ENCODE measurements around the gene ADGB.
"Not testable (repeated sequence)": the region's sequence is repeated elsewhere in the genome, so short reads cannot be mapped to it uniquely, and the experiment has no call there.

The ADGB gene

GRCh38 chr6:146741609-146742008 is 142.8 kb downstream of the ADGB start:
- no peak overlapping the region for H3K4me3 ChIP-seq (ENCODE audit: low read depth, low read length)

- H3K4me3 ChIP-seq (ENCODE audit: low read depth, low read length), result no peak overlapping the region
Measured at GRCh38 chr6:146753306-146753705, 154.5 kb downstream of the ADGB start.

GRCh38 chr6:146767632-146768031 is 168.9 kb downstream of the ADGB start:
- no peak overlapping the region for H3K4me3 ChIP-seq (ENCODE audit: low read depth, low read length)

- no peak overlapping the region for H3K4me3 ChIP-seq (ENCODE audit: low read depth, low read length)
Measured at GRCh38 chr6:146768722-146769121, 169.9 kb downstream of the ADGB start.

GRCh38 chr6:146770275-146770964 is 171.6 kb downstream of the ADGB start:
- H3K4me3 ChIP-seq (ENCODE audit: low read depth, low read length), result no peak overlapping the region

- no peak overlapping the region for H3K4me3 ChIP-seq (ENCODE audit: low read depth, low read length)
Measured at GRCh38 chr6:146770965-146771735, 172.4 kb downstream of the ADGB start.

- no peak overlapping the region for H3K4me3 ChIP-seq (ENCODE audit: low read depth, low read length)
Measured at GRCh38 chr6:146775220-146775619, 176.4 kb downstream of the ADGB start.

GRCh38 chr6:146781836-146782235 is 183.1 kb downstream of the ADGB start:
- no peak overlapping the region for H3K4me3 ChIP-seq (ENCODE audit: low read depth, low read length)

GRCh38 chr6:146785001-146785585 is 186.3 kb downstream of the ADGB start:
- H3K4me3 ChIP-seq (ENCODE audit: low read depth, low read length), result no peak overlapping the region

- H3K4me3 ChIP-seq (ENCODE audit: low read depth, low read length), result no peak overlapping the region
Measured at GRCh38 chr6:146787876-146788508, 189.2 kb downstream of the ADGB start.

- H3K4me3 ChIP-seq (ENCODE audit: low read depth, low read length), result no peak overlapping the region
Measured at GRCh38 chr6:146790561-146791091, 191.9 kb downstream of the ADGB start.

GRCh38 chr6:146791930-146792329 is 193.2 kb downstream of the ADGB start:
- H3K4me3 ChIP-seq (ENCODE audit: low read depth, low read length), result no peak overlapping the region

GRCh38 chr6:146793218-146793617 is 194.4 kb downstream of the ADGB start:
- H3K4me3 ChIP-seq (ENCODE audit: low read depth, low read length), result not testable (repeated sequence)

- H3K4me3 ChIP-seq (ENCODE audit: low read depth, low read length), result no peak overlapping the region
Measured at GRCh38 chr6:146795479-146796133, 196.8 kb downstream of the ADGB start.

GRCh38 chr6:146803167-146803566 is 204.4 kb downstream of the ADGB start:
- H3K4me3 ChIP-seq (ENCODE audit: low read depth, low read length), result not testable (repeated sequence)

- H3K4me3 ChIP-seq (ENCODE audit: low read depth, low read length), result no peak overlapping the region
Measured at GRCh38 chr6:146803601-146804000, 204.8 kb downstream of the ADGB start.

- no peak overlapping the region for H3K4me3 ChIP-seq (ENCODE audit: low read depth, low read length)
Measured at GRCh38 chr6:146805546-146806325, 207.0 kb downstream of the ADGB start.

- not testable (repeated sequence) for H3K4me3 ChIP-seq (ENCODE audit: low read depth, low read length)
Measured at GRCh38 chr6:146809014-146809413, 210.2 kb downstream of the ADGB start.

GRCh38 chr6:146812811-146813321 is 214.1 kb downstream of the ADGB start:
- H3K4me3 ChIP-seq (ENCODE audit: low read depth, low read length), result not testable (repeated sequence)

GRCh38 chr6:146813554-146813953 is 214.8 kb downstream of the ADGB start:
- H3K4me3 ChIP-seq (ENCODE audit: low read depth, low read length), result no peak overlapping the region
